Testis (tissue), 3 donors: ENCODE results near the gene ACTA2. TPM values are rescaled to one million over a fixed set of nuclear protein-coding genes. Genes with fewer than 3 reads are reported as not detected.
"Not testable (repeated sequence)": the region's sequence is repeated elsewhere in the genome, so short reads cannot be mapped to it uniquely, and the experiment has no call there.

Experiments used
- DNase-seq: peaks from one replicate; pipeline ENCODE4 v3.0.0-alpha.2; 2019
- H3K27ac ChIP-seq, 2 donors: fragments of 200-600 bp; sonication (generic); one replicate each; pipeline ENCODE4 v1.5.1; 2019
- H3K27me3 ChIP-seq: fragments of 200-600 bp; sonication (generic); one replicate; pipeline ENCODE4 v1.5.1; 2019
- H3K36me3 ChIP-seq: fragments of 200-600 bp; sonication (generic); one replicate; pipeline ENCODE4 v1.5.1; 2017; ENCODE audit warnings: low read depth; ENCODE audit errors: missing control alignments
- H3K4me1 ChIP-seq: fragments of 200-600 bp; sonication (generic); one replicate; pipeline ENCODE4 v1.5.1; 2019
- H3K4me3 ChIP-seq, 2 donors: fragments of 200-600 bp; sonication (generic); one replicate each; pipeline ENCODE4 v1.5.1; 2017 to 2019
- H3K9me3 ChIP-seq: fragments of 200-600 bp; sonication (generic); one replicate; pipeline ENCODE4 v1.5.1; 2017
- POLR2A ChIP-seq: fragments of 450-650 bp; IDR thresholded peaks from one replicate; pipeline ENCODE4 v1.6.1; 2017; ENCODE audit warnings: antibody characterized with exemption, mild to moderate bottlenecking, moderate library complexity
- WGBS, 2 donors: methylation state at CpG; one replicate each; pipeline ENCODE4 v1.1.5; 2018; 5-methylcytosine and 5-hydroxymethylcytosine counted together
- intact Hi-C: fragments of 100-400 bp; cut with DNase I; formaldehyde crosslinking; loops from one replicate; pipeline ENCODE4 v1.15.1; 2023; ENCODE audit warnings: low total_unique reads
- polyA plus RNA-seq: library from polyadenylated mRNA; stranded (reverse); fragments of 350-450 nt; fragmentation: Illumina TruSeq; extraction: RNeasy Lipid Tissue Mini Kit (QIAGEN cat#74804); gene quantifications from one replicate; pipeline ENCODE4 v1.2.3, GENCODE V29; 2014; ENCODE audit warnings: low read depth, low replicate concordance; ENCODE audit not compliant: insufficient read depth
- total RNA-seq, 2 donors: library from RNA; depleted of rRNA; stranded (reverse); fragments of >200 nt; gene quantifications; one replicate each; pipeline ENCODE4 v1.2.3, GENCODE V29; 2016
- TF ChIP-seq, protein P1 (sequence below), 3 experiments: fragments of 450-650 bp in 2 of 3; fragments of 200-600 bp in 1 of 3; sonication (generic) in 1 of 3; IDR thresholded peaks; one replicate each; pipeline ENCODE4 v1.5.1; 2016 to 2019; ENCODE audit warnings: antibody characterized with exemption in 3 of 3, mild to moderate bottlenecking in 2 of 3, moderate library complexity in 1 of 3

ACTA2 gene
- total and polyA plus RNA-seq, 3 donors from 2014 or later = 398 to 939 (median 527) TPM

DNA sequence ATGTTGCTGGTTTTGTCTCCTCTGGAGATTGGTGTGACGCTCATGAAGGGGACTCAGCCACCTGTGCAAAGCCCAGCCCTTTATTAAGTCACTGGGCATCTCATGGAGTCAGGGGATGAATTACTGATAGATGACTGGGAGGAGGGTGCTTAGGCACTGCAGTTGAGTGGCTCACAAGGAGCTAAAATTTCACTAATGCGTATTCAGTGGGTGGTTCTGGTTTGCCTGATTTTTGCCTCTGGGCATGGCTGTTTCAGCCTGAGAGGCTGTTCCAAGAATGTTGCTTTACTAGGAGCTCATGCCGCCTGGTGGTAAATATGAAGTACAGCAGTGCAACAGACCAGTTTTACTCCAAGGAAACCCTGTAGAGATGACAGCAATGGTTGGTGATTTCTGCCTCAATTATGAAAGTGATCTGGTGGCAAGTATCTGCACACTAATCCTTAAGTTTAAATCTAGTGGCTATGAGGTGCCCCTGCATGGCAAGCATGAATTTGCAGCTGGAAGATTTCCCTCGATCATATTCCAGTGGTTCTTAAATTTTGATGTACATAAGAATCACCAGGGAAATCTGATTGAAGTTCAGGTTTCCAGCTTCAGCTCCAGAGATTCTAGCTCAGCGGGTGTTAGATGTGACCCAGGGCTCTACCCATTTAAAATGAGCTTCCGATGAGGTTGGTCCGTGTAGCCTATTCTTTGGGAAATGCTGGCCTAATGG lies 19.9 kb downstream of the ACTA2 start:
- Histone ChIP-seq H3K4me1 (peaks cover 9% of the 10 kb centered on the region), H3K9me3 (no peaks in the 10 kb centered on the region), H3K36me3 (no peaks in the 10 kb centered on the region), H3K4me3 (no peak overlapping the region), H3K27ac (peak overlapping the region in 1 of 2 donors; percentile 69), H3K27me3 (no peaks in the 10 kb centered on the region)
- no peak for TF ChIP-seq POLR2A
- TF ChIP-seq, protein P1, sequence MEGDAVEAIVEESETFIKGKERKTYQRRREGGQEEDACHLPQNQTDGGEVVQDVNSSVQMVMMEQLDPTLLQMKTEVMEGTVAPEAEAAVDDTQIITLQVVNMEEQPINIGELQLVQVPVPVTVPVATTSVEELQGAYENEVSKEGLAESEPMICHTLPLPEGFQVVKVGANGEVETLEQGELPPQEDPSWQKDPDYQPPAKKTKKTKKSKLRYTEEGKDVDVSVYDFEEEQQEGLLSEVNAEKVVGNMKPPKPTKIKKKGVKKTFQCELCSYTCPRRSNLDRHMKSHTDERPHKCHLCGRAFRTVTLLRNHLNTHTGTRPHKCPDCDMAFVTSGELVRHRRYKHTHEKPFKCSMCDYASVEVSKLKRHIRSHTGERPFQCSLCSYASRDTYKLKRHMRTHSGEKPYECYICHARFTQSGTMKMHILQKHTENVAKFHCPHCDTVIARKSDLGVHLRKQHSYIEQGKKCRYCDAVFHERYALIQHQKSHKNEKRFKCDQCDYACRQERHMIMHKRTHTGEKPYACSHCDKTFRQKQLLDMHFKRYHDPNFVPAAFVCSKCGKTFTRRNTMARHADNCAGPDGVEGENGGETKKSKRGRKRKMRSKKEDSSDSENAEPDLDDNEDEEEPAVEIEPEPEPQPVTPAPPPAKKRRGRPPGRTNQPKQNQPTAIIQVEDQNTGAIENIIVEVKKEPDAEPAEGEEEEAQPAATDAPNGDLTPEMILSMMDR (IDR thresholded peaks at IDR 0.05) = peak; percentile 78 to 95 (median 93)
- intact Hi-C loops = loop anchor here (10.0 kb wide), 1 partner anchor 98 kb away; no protein-coding TSS in a partner anchor
- WGBS, 2 donors = 50 to 62% methylated on average over 7 of the region's 7 CpGs
- DNase-seq = peak; percentile 69

DNA sequence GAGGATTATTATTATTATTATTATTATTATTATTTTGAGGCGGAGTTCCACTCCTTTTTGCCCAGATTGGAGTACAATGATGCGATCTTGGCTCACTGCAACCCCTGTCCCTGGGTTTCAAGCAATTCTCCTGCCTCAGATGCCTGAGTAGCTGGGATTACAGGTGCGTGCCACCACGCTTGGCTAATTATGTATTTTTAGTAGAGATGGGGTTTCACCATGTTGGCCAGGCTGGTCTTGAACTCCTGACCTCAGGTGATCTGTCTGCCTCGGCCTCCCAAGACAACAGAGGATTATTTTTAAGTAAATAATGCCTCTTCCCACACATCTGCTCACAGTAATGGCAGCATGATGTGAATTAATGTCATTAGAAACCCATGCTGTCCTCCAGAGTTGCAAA lies 20.5 kb downstream of the ACTA2 start:
- 88 to 89% methylated on average over 5 of the region's 5 CpGs for WGBS, 2 donors
- not testable (repeated sequence) for H3K9me3 ChIP-seq, H3K4me3 ChIP-seq, H3K4me1 ChIP-seq, H3K36me3 ChIP-seq, H3K27me3 ChIP-seq, DNase-seq
- H3K27ac ChIP-seq = peak overlapping the region in 1 of 2 donors; percentile 69
- intact Hi-C loops = loop anchor here (10.0 kb wide), 1 partner anchor 97 kb away; no protein-coding TSS in a partner anchor

DNA sequence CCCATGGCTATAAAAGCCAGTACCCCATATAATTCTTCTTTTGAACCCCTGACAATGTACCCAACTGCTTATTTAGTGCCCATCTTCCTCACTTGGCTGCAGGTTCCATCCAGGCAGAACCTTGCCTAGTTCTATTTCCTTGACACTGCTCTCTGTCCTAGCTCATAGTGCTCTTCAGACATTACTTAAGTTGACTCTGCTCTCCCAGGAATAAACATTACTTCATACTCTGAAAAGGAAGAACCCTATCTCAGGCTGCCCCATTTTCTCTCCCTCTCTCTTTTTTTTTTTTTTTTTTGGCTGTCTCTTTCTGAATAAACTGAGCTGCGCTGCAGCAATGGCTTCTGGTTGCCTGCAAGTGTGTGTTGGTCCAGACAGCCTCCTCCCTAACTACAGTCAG lies 21.0 kb downstream of the ACTA2 start:
- Histone ChIP-seq H3K27ac (peak overlapping the region in 1 of 2 donors; percentile 69), H3K4me3 (no peak overlapping the region), H3K9me3 (no peaks in the 10 kb centered on the region), H3K36me3 (no peaks in the 10 kb centered on the region), H3K27me3 (no peaks in the 10 kb centered on the region), H3K4me1 (peaks cover 9% of the 10 kb centered on the region)
- intact Hi-C loops = loop anchor here (10.0 kb wide), 1 partner anchor 97 kb away; no protein-coding TSS in a partner anchor
- DNase-seq = no peak
- TF ChIP-seq, protein P1 (IDR thresholded peaks at IDR 0.05) = no peak
- no peak for TF ChIP-seq POLR2A
- 56 to 84% methylated on average over 1 of the region's 1 CpG for WGBS, 2 donors

DNA sequence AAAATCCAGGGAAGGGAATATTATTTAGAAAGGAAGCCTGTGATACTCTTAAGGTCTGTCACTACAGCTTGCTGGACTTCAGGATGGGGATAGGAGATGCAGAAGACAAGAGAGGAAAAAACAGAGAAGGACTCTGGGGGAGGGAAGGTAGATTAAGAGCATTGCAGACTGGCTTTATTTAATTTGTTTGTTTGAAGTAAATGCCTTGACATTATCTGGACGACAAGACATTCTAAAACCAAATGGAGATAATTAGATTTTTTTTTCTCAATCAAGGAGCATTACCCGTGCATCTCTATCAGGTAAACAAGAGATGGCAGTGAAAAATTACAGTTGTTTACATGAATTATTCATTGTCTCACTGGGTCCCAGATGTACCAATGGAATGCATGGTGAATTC lies 24.3 kb downstream of the ACTA2 start:
- no peak for DNase-seq
- Histone ChIP-seq H3K36me3 (no peaks in the 10 kb centered on the region), H3K27me3 (no peaks in the 10 kb centered on the region), H3K9me3 (no peaks in the 10 kb centered on the region), H3K4me1 (peaks cover 5% of the 10 kb centered on the region), H3K27ac (no peak overlapping the region), H3K4me3 (no peak overlapping the region)
- 65 to 74% methylated on average over 2 of the region's 2 CpGs for WGBS, 2 donors
- TF ChIP-seq POLR2A = no peak
- TF ChIP-seq, protein P1 (IDR thresholded peaks at IDR 0.05) = no peak
- intact Hi-C loops = no loop called here

DNA sequence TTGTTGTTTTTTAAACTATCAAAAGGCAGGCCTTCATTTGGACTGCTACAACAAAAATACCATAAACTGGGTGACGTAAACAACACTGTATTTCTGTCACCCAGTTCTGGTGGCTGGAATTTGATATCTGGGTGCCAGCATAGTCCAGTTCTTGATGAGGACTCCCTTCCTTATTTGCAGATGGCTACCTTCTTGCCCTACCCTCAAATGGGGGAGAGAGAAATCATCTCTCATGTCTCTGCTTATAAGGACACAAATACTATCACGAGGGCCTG lies 25.2 kb downstream of the ACTA2 start:
- Histone ChIP-seq H3K27ac (peak overlapping the region in 1 of 2 donors; percentile 47), H3K9me3 (no peaks in the 10 kb centered on the region), H3K4me3 (no peak overlapping the region), H3K36me3 (no peaks in the 10 kb centered on the region), H3K27me3 (no peaks in the 10 kb centered on the region), H3K4me1 (peaks cover 3% of the 10 kb centered on the region)
- 66 to 77% methylated on average over 2 of the region's 2 CpGs for WGBS, 2 donors
- no peak for DNase-seq
- intact Hi-C loops = no loop called here
- TF ChIP-seq, protein P1 (IDR thresholded peaks at IDR 0.05) = no peak
- TF ChIP-seq POLR2A = no peak
